Parathyroid adenoma (tissue), 2 donors: ENCODE measurements around the gene PLXDC1.
"Not testable (repeated sequence)": the region's sequence is repeated elsewhere in the genome, so short reads cannot be mapped to it uniquely, and the experiment has no call there.

ENCODE experiments used
- H2AFZ ChIP-seq: fragments of 300-600 bp; sonication (generic); one replicate; pipeline ENCODE4 v1.7.0; 2017; ENCODE audit warnings: antibody characterized with exemption, mild to moderate bottlenecking
- H3K27ac ChIP-seq: fragments of 300-600 bp; sonication (generic); one replicate; pipeline ENCODE4 v1.7.0; 2017
- H3K27me3 ChIP-seq: fragments of 300-600 bp; sonication (generic); one replicate; pipeline ENCODE4 v1.7.0; 2017; ENCODE audit warnings: low read length; ENCODE audit not compliant: control insufficient read depth, insufficient read depth
- H3K36me3 ChIP-seq: fragments of 300-600 bp; sonication (generic); one replicate; pipeline ENCODE4 v1.7.0; 2017; ENCODE audit warnings: low read length; ENCODE audit not compliant: control insufficient read depth, insufficient read depth
- H3K4me1 ChIP-seq: fragments of 300-600 bp; sonication (generic); one replicate; pipeline ENCODE4 v1.7.0; 2017; ENCODE audit warnings: control low read depth
- H3K4me2 ChIP-seq: fragments of 300-600 bp; sonication (generic); one replicate; pipeline ENCODE4 v1.7.0; 2017; ENCODE audit warnings: low read length
- H3K4me3 ChIP-seq: fragments of 300-600 bp; sonication (generic); one replicate; pipeline ENCODE4 v1.7.0; 2017; ENCODE audit warnings: low read depth, low read length
- H3K79me2 ChIP-seq: fragments of 300-600 bp; sonication (generic); one replicate; pipeline ENCODE4 v1.7.0; 2017; ENCODE audit warnings: control low read depth
- H3K9ac ChIP-seq: fragments of 300-600 bp; sonication (generic); one replicate; pipeline ENCODE4 v1.7.0; 2017; ENCODE audit warnings: mild to moderate bottlenecking
- H3K9me3 ChIP-seq: fragments of 300-600 bp; sonication (generic); one replicate; pipeline ENCODE4 v1.7.0; 2017; ENCODE audit warnings: low read length; ENCODE audit not compliant: control insufficient read depth
- CTCF ChIP-seq: fragments of 300-600 bp; sonication (generic); IDR thresholded peaks from one replicate; pipeline ENCODE4 v1.7.0; 2017; ENCODE audit warnings: antibody characterized with exemption, mild to moderate bottlenecking
- donor health status: primary hyperparathyroidism.

Gene PLXDC1

DNA sequence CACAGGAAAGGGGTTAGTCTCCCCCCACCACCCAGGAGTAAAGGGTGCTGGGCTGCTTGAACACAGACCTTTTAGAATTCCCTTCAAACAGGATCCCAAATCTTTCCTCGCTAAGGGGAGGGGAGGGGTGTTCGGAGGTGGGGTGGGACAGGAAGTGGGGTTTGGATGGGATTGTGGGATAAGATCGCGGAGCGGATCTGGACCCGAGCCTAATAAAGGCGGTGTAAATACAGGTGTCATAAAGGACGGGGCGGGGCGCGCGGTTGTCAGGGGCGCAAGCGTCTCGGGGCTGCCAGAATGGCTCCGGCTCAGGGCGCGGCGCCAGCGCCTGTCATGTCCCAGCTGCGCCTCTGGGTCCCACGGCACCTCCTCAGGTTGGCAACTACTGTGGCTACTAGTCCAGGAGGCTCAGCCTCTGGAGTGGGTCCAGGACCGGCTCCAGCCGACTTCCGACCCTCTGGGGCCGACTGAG is 124.4 kb downstream of the PLXDC1 start:
- no peak for TF ChIP-seq CTCF
- H3K4me2 ChIP-seq, result peak overlapping the region; percentile 83
- peak overlapping the region; percentile 91 for H2AFZ ChIP-seq
- peaks cover 4% of the 10 kb centered on the region for H3K4me1 ChIP-seq
- H3K9me3 ChIP-seq, result no peaks in the 10 kb centered on the region
- no peak overlapping the region for H3K27ac ChIP-seq
- no peak overlapping the region for H3K9ac ChIP-seq
- H3K4me3 ChIP-seq, result peak overlapping the region; percentile 74
- no peaks in the 10 kb centered on the region for H3K36me3 ChIP-seq
- H3K79me2 ChIP-seq, result no peaks in the 10 kb centered on the region
- no peaks in the 10 kb centered on the region for H3K27me3 ChIP-seq

DNA sequence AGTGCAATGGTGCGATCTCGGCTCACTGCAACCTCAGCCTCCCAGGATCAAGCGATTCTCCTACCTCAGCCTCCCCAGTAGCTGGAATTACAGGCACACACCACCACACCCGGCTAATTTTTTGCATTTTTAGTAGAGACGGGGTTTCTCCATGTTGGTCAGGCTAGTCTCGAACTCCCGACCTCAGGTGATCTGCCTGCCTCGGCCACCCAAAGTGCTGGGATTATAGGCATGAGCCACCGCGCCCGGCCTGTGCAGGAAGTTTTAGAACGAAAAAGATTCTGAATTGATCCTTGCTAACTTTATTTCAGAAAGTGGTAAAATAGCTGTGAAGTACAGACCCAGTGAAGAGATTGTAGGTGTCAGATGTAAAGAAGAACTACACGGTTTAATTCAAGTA is 125.1 kb downstream of the PLXDC1 start:
- H3K4me3 ChIP-seq, H3K4me1 ChIP-seq, H3K79me2 ChIP-seq, H3K27me3 ChIP-seq, H3K9ac ChIP-seq, H3K27ac ChIP-seq, H3K9me3 ChIP-seq, H3K36me3 ChIP-seq: not testable (repeated sequence)
- H2AFZ ChIP-seq, result peak overlapping the region; percentile 91
- peak overlapping the region; percentile 83 for H3K4me2 ChIP-seq

DNA sequence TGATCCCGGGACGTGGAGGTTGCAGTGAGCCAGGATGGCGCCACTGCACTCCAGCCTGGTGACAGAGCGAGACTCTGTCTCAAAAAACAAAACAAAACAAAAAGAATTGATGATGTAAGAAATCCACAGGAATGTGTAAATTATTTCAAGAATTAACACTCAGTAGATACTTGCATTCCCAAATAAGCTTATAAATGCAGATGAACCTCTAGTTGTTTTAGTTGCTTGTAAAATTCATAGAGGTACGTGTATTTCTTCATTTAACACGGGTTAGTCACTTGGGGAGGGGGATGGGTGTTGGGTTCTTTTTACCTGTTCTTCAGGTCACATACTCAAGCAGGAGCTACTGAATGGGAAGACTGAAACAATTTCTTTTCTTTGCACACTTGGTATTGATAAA is 128.5 kb downstream of the PLXDC1 start:
- Histone ChIP-seq H3K4me3 (no peak overlapping the region), H3K4me1 (peaks cover 4% of the 10 kb centered on the region), H3K9me3 (no peaks in the 10 kb centered on the region), H3K36me3 (no peaks in the 10 kb centered on the region), H3K79me2 (no peaks in the 10 kb centered on the region), H3K27me3 (no peaks in the 10 kb centered on the region), H3K27ac (no peak overlapping the region), H3K4me2 (no peak overlapping the region), H2AFZ (no peak overlapping the region), H3K9ac (no peak overlapping the region)
- TF ChIP-seq CTCF, result no peak

- H3K79me2 ChIP-seq, H3K4me3 ChIP-seq, H3K9ac ChIP-seq, H3K9me3 ChIP-seq, H3K36me3 ChIP-seq, H3K27ac ChIP-seq, H3K27me3 ChIP-seq, H3K4me2 ChIP-seq, H2AFZ ChIP-seq, H3K4me1 ChIP-seq: not testable (repeated sequence)
Observed at GRCh38 chr17:39020037-39020436, 131.4 kb downstream of the PLXDC1 start.

DNA sequence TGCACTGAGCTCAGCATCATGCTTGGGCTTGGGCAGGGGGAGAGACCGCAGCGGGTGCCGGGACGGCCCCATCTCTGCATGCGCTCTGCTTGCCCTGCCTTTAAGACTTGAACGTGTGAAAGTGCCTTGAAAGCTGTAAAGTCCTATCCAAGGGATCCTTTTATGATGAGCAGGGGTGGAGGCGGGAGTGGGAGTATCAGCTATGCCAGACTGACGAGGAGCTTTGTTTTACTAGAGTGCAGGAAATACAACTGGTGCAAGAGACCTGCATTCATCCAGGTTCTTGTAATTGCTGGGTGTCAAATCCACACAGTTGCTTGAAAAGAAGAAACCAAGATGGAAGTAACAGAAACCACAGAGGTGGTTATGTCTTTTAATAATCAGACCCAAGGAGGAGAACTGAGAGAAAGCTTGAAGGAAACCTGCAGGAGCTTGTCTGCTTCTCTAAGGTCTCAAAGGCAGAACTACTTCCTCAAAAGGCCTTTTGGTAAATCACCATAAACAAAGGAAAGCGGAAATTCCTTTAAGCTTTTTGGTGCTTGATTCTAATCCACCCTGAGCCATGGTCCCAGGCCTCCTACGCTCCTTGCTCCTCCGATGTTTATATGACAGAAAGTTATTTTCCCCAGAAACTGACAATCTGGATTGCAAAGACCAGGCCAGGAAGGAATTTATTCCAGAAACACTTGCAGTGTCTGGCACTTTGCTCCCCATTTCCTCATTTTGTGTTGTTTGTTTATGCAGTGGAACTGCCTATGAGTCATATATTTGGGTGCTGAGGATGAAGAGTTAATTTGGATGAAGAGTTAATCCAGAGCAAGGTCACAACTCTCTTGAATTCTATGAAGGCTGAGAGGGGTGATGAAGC is 132.9 kb downstream of the PLXDC1 start:
- Histone ChIP-seq H3K4me3 (no peak overlapping the region), H3K4me1 (no peaks in the 10 kb centered on the region), H3K9ac (no peak overlapping the region), H3K27ac (no peak overlapping the region), H3K4me2 (no peak overlapping the region), H2AFZ (no peak overlapping the region), H3K36me3 (no peaks in the 10 kb centered on the region), H3K27me3 (no peaks in the 10 kb centered on the region), H3K9me3 (no peaks in the 10 kb centered on the region), H3K79me2 (no peaks in the 10 kb centered on the region)
- TF ChIP-seq CTCF, result no peak
